RWPE2 (cell line): ENCODE measurements around the gene CLK4.

Experiments used
- ATAC-seq: fragments of 200-7000 bp; cut with Tn5 transposase; 3 replicates; pipeline ENCODE4 v1.9.1; 2021; ENCODE audit warnings: low read depth
- DNase-seq: peaks from one replicate; pipeline ENCODE4 v3.0.0-alpha.2; 2020; ENCODE audit warnings: low spot score
- H3K27ac ChIP-seq: fragments of 450-650 bp; 2 replicates; pipeline ENCODE4 v1.5.1; 2017; ENCODE audit warnings: mild to moderate bottlenecking; ENCODE audit not compliant: poor library complexity, severe bottlenecking
- H3K27me3 ChIP-seq: fragments of 250-450 bp; sonication (Bioruptor Pico); 2 replicates; pipeline ENCODE4 v1.5.1; 2021; ENCODE audit warnings: mild to moderate bottlenecking, moderate library complexity; ENCODE audit not compliant: insufficient read depth, poor library complexity, severe bottlenecking
- H3K36me3 ChIP-seq: fragments of 250-450 bp; sonication (Bioruptor Pico); 2 replicates; pipeline ENCODE4 v1.5.1; 2020; ENCODE audit warnings: low read depth, mild to moderate bottlenecking, moderate library complexity
- H3K4me1 ChIP-seq: fragments of 250-450 bp; sonication (Bioruptor Pico); 2 replicates; pipeline ENCODE4 v1.5.1; 2021; ENCODE audit warnings: mild to moderate bottlenecking, moderate library complexity; ENCODE audit not compliant: insufficient read depth, poor library complexity, severe bottlenecking
- H3K4me3 ChIP-seq: fragments of 250-450 bp; sonication (Bioruptor Pico); 2 replicates; pipeline ENCODE4 v1.5.1; 2021; ENCODE audit warnings: mild to moderate bottlenecking, moderate library complexity; ENCODE audit not compliant: severe bottlenecking
- H3K9me3 ChIP-seq: fragments of 250-450 bp; sonication (Bioruptor Pico); 2 replicates; pipeline ENCODE4 v1.5.1; 2021; ENCODE audit warnings: mild to moderate bottlenecking, moderate library complexity; ENCODE audit not compliant: severe bottlenecking
- CTCF ChIP-seq: fragments of 450-650 bp; IDR thresholded peaks from one replicate; pipeline ENCODE4 v1.5.1; 2017; ENCODE audit warnings: mild to moderate bottlenecking, moderate library complexity; ENCODE audit not compliant: poor library complexity, severe bottlenecking

CLK4 gene

GRCh38 chr5:178560911-178561310, 65.9 kb downstream of the CLK4 start:
- H3K36me3 ChIP-seq, result no peaks in the 10 kb centered on the region
- H3K4me1 ChIP-seq, result no peaks in the 10 kb centered on the region
- ATAC-seq (no peak), DNase-seq (no peak)
- no peaks in the 10 kb centered on the region for H3K9me3 ChIP-seq
- no peak overlapping the region for H3K27ac ChIP-seq
- no peak overlapping the region for H3K4me3 ChIP-seq
- H3K27me3 ChIP-seq, result no peaks in the 10 kb centered on the region
- TF ChIP-seq CTCF, result no peak

GRCh38 chr5:178557416-178557815, 69.4 kb downstream of the CLK4 start:
- Histone ChIP-seq H3K27ac (no peak overlapping the region), H3K36me3 (no peaks in the 10 kb centered on the region), H3K4me1 (no peaks in the 10 kb centered on the region), H3K27me3 (no peaks in the 10 kb centered on the region), H3K4me3 (no peak overlapping the region), H3K9me3 (no peaks in the 10 kb centered on the region)
- no peak for DNase-seq
- ATAC-seq, result no peak
- no peak for TF ChIP-seq CTCF

- Histone ChIP-seq H3K27ac (no peak overlapping the region), H3K9me3 (no peaks in the 10 kb centered on the region), H3K4me1 (no peaks in the 10 kb centered on the region), H3K4me3 (no peak overlapping the region), H3K36me3 (no peaks in the 10 kb centered on the region), H3K27me3 (no peaks in the 10 kb centered on the region)
- TF ChIP-seq CTCF, result no peak
- ATAC-seq (no peak), DNase-seq (no peak)
Observed at GRCh38 chr5:178555771-178556211, 71.1 kb downstream of the CLK4 start.

DNA sequence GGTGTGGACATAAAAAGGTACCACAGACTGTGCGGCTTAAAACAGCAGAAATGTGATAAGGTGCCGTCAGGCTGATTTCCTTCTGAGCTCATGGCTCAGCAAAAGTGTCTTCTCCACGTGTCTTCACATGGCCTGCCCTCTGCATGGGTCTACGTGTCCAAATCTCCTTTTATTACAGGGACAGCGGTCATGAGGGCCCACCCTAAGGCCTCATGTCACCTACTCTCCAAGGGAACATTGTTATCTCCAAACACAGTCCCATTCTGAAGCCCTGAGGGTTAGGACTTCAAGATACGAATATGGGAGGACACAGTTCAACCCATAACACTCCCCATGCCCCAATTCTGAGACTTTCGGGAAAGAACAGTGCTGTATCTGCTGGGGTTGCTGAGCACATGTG, 71.8 kb downstream of the CLK4 start:
- TF ChIP-seq CTCF, result no peak
- DNase-seq, result no peak
- Histone ChIP-seq H3K4me3 (no peak overlapping the region), H3K36me3 (no peaks in the 10 kb centered on the region), H3K9me3 (no peaks in the 10 kb centered on the region), H3K27me3 (no peaks in the 10 kb centered on the region), H3K4me1 (no peaks in the 10 kb centered on the region), H3K27ac (no peak overlapping the region)
- ATAC-seq, result no peak

GRCh38 chr5:178554311-178554710, 72.5 kb downstream of the CLK4 start:
- Histone ChIP-seq H3K27ac (no peak overlapping the region), H3K27me3 (no peaks in the 10 kb centered on the region), H3K36me3 (no peaks in the 10 kb centered on the region), H3K4me3 (no peak overlapping the region), H3K4me1 (no peaks in the 10 kb centered on the region), H3K9me3 (no peaks in the 10 kb centered on the region)
- TF ChIP-seq CTCF, result no peak
- DNase-seq, result no peak
- no peak for ATAC-seq
